Colonic mucosa (tissue), 4 donors: ENCODE data around the gene STAC3. TPM values are rescaled to one million over a fixed set of nuclear protein-coding genes. Genes with fewer than 3 reads are reported as not detected.
A peak's percentile ranks its signal among the peaks of the same experiment; 100 is the strongest.

ENCODE experiments used
- DNase-seq: peaks from one replicate; pipeline ENCODE4 v3.0.0-alpha.2; 2020
- H3K27ac ChIP-seq: fragments of 200-600 bp; one replicate; pipeline ENCODE4 v1.8.0; 2021
- H3K27me3 ChIP-seq: fragments of 200-600 bp; one replicate; pipeline ENCODE4 v1.8.0; 2021
- H3K36me3 ChIP-seq: fragments of 200-600 bp; one replicate; pipeline ENCODE4 v1.8.0; 2021
- H3K4me1 ChIP-seq: fragments of 200-600 bp; one replicate; pipeline ENCODE4 v1.8.0; 2021; ENCODE audit warnings: mild to moderate bottlenecking
- H3K4me3 ChIP-seq: fragments of 200-600 bp; one replicate; pipeline ENCODE4 v1.8.0; 2021
- H3K9ac ChIP-seq, 2 donors: one replicate each; pipeline ENCODE4 v1.7.0; 2013; ENCODE audit warnings: control low read depth in 2 of 2, low read depth in 2 of 2, low read length in 2 of 2
- H3K9me3 ChIP-seq: fragments of 200-600 bp; one replicate; pipeline ENCODE4 v1.8.0; 2021
- CTCF ChIP-seq: fragments of 200-600 bp; IDR thresholded peaks from one replicate; pipeline ENCODE4 v1.8.0; 2022; ENCODE audit warnings: antibody characterized with exemption, mild to moderate bottlenecking
- intact Hi-C: fragments of 100-400 bp; cut with DNase I; formaldehyde crosslinking; loops from one replicate; pipeline ENCODE4 v1.14.1; 2022
- total RNA-seq, 2 donors: library from RNA; stranded (reverse); fragmentation: NEBNext Ultra II Directional in 1 of 2; extraction: Animal tissue kit (Norgen Biotek cat#: 25700) in 1 of 2; gene quantifications; one replicate each; pipeline ENCODE4 v1.2.1, GENCODE V29; 2021
- donor health status: healthy.
- donor health status: DM: no; HTN: no; CAD: no.
- donor health status: DM: no; HTN: no; CAD: no.

STAC3 gene
- total RNA-seq, 2 donors from 2014 or later = 1.9 to 2.7 TPM

- DNase-seq = no peak
Observed at GRCh38 chr12:57215668-57216013, 35.3 kb downstream of the STAC3 start.

GRCh38 chr12:57215065-57215464 lies 35.9 kb downstream of the STAC3 start:
- peaks cover 56% of the 10 kb centered on the region for H3K27me3 ChIP-seq
- intact Hi-C loops = no loop called here
- H3K9me3 ChIP-seq = no peaks in the 10 kb centered on the region
- H3K9ac ChIP-seq = no peak overlapping the region
- H3K4me3 ChIP-seq = no peak overlapping the region
- peaks cover 15% of the 10 kb centered on the region for H3K4me1 ChIP-seq
- DNase-seq = no peak
- no peak for TF ChIP-seq CTCF
- H3K27ac ChIP-seq = no peak overlapping the region
- H3K36me3 ChIP-seq = no peaks in the 10 kb centered on the region

More at GRCh38 chr12:57215668-57216013, 35.3 kb downstream of the STAC3 start:
- Histone ChIP-seq H3K27ac (no peak overlapping the region), H3K9ac (no peak overlapping the region), H3K4me1 (peaks cover 15% of the 10 kb centered on the region), H3K9me3 (no peaks in the 10 kb centered on the region), H3K27me3 (peaks cover 61% of the 10 kb centered on the region), H3K4me3 (no peak overlapping the region), H3K36me3 (no peaks in the 10 kb centered on the region)
- intact Hi-C loops = no loop called here
- no peak for TF ChIP-seq CTCF

GRCh38 chr12:57214398-57214781 lies 36.6 kb downstream of the STAC3 start:
- H3K27ac ChIP-seq = no peak overlapping the region
- H3K9me3 ChIP-seq = no peaks in the 10 kb centered on the region
- peaks cover 49% of the 10 kb centered on the region for H3K27me3 ChIP-seq
- H3K4me3 ChIP-seq = no peak overlapping the region
- H3K4me1 ChIP-seq = peaks cover 15% of the 10 kb centered on the region
- TF ChIP-seq CTCF = peak; percentile 58
- H3K36me3 ChIP-seq = no peaks in the 10 kb centered on the region
- DNase-seq = peak; percentile 70
- intact Hi-C loops = no loop called here
- H3K9ac ChIP-seq = no peak overlapping the region

GRCh38 chr12:57213763-57214397 lies 37.1 kb downstream of the STAC3 start:
- peaks cover 44% of the 10 kb centered on the region for H3K27me3 ChIP-seq
- H3K9ac ChIP-seq = no peak overlapping the region
- DNase-seq = no peak
- intact Hi-C loops = loop anchor here (2.0 kb wide), 1 partner anchor 25 kb away; no protein-coding TSS in a partner anchor
- H3K9me3 ChIP-seq = no peaks in the 10 kb centered on the region
- H3K4me1 ChIP-seq = peaks cover 15% of the 10 kb centered on the region
- H3K4me3 ChIP-seq = no peak overlapping the region
- no peak overlapping the region for H3K27ac ChIP-seq
- no peaks in the 10 kb centered on the region for H3K36me3 ChIP-seq
- TF ChIP-seq CTCF = no peak

GRCh38 chr12:57213058-57213715 lies 37.8 kb downstream of the STAC3 start:
- H3K4me3 ChIP-seq = no peak overlapping the region
- peak overlapping the region in 1 of 2 donors; percentile 32 for H3K9ac ChIP-seq
- H3K36me3 ChIP-seq = no peaks in the 10 kb centered on the region
- DNase-seq = peak; percentile 88
- peak; percentile 97 for TF ChIP-seq CTCF
- intact Hi-C loops = loop anchor here (2.0 kb wide), 1 partner anchor 26 kb away; no protein-coding TSS in a partner anchor
- no peaks in the 10 kb centered on the region for H3K9me3 ChIP-seq
- no peak overlapping the region for H3K27ac ChIP-seq
- H3K27me3 ChIP-seq = peaks cover 37% of the 10 kb centered on the region
- peaks cover 15% of the 10 kb centered on the region for H3K4me1 ChIP-seq
